HG03095 (cell line): ENCODE results near the gene GPR17.

Experiments used
- ATAC-seq: cut with Tn5 transposase; IDR thresholded peaks from one replicate; pipeline ENCODE4 v1.9.1; 2021; ENCODE audit warnings: moderate library complexity; ENCODE audit not compliant: unreplicated experiment

The GPR17 gene

DNA sequence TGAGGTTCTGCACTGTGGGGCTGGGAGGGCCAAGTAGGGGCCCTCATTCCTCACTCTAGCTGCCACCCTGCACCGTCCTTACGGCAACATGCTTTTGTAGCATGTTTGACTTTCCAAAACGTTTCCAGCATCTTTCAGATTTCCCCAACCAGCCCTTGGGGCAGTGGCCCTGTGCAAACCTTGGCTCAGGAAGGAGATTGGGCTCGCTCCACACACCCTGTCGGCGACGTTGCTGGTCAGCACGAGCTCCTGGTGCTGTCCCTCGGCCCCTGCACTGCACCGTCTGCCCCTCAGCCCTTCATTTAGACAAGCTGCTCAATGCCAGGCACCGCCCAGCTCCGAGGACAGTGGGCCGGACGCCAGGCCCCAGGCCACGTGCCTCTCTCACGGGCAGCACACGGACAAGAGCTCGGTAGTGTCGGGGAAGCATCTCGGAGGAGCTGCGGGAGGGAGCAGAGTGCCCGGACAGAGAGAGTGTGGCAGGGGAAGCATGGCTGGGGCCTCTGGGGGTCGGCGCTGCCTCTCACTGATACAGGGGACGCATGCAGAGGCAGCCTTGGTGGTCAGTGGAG, 6.9 kb downstream of the GPR17 start:
- ATAC-seq = no peak

DNA sequence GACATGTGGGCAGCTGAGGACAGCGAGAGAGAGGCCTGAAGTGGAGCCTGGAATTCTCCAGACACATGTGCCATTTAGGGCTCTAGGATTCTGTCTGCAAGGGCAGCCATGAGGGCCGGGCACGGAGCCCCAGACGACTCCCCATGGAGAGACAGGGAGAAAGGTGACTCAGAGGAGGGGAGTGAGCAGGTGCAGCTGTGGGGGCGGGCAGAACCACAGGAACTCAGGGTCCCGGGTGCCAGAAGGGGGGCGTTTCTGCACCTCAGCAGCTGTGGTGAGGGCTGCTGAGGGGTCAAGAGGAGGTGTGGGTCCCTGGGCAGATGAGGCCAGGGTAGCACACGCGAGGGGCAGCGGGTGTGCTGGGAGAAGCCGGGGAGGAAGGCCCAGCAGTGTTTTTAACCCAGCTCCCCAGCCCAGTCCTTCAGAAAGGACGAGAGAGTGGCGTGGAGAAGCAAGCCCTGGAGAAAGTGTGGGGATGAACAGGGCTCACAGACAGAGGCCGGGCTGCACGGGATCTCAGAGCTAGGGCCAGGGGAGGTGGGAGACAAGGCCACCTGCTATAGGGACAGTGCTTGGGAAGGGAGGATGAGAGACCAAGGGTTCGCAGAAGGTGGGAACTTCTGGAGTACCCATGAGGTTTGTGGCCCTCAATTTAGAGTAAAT, 7.6 kb downstream of the GPR17 start:
- no peak for ATAC-seq

DNA sequence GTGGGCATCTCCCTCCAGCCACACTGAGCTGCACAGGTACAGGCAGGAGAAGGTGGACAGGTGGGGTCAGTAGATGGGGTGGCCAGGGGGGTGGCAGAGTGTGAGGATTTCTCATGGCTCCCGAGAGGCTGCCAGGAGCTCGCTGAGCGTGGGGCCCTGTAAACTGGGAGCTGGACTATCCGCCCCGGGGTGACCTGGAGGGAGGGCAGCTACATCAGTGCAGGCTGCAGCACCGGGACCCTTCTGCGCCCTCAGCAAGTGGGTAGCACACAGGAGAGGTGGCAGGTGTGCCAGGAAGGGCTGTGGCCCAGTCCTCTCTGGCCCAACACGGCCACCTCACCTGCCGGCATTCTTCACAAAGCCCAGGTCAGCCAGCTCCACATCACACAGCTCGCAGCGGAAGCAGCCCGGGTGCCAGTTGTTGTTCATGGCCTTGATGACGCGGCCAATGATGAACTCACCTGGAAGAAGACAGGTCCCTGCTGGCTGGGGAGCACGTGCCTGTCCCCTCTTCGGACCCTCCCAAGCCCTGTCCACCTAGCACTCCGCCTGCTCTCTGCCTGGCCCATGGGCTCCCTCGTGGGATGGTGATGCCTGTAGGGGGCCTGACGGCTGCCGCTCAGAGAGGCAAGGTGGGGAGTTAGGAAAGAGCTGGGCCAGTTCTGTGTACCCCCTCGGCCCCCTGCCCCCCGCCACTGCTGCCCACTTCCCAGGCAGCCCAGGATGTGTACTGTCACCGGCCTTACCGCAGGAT, 8.3 kb downstream of the GPR17 start:
- no peak for ATAC-seq

DNA sequence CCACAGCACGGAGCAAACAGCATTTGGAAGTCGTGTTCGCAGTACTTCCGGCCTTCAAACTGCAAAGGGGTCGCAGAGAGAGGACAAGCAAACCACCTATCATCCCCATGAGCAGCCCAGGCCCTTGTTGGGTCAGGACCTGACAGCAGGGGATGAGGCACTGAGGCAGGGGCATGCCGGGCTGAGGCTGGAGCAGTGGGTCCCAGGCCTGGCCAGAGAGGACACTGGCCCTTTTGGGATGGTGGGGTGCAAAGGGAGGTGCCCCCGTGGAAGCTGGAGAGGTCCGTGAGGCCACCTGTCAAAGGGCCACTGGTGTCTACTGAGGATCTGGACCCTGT, 8.9 kb downstream of the GPR17 start:
- no peak for ATAC-seq

DNA sequence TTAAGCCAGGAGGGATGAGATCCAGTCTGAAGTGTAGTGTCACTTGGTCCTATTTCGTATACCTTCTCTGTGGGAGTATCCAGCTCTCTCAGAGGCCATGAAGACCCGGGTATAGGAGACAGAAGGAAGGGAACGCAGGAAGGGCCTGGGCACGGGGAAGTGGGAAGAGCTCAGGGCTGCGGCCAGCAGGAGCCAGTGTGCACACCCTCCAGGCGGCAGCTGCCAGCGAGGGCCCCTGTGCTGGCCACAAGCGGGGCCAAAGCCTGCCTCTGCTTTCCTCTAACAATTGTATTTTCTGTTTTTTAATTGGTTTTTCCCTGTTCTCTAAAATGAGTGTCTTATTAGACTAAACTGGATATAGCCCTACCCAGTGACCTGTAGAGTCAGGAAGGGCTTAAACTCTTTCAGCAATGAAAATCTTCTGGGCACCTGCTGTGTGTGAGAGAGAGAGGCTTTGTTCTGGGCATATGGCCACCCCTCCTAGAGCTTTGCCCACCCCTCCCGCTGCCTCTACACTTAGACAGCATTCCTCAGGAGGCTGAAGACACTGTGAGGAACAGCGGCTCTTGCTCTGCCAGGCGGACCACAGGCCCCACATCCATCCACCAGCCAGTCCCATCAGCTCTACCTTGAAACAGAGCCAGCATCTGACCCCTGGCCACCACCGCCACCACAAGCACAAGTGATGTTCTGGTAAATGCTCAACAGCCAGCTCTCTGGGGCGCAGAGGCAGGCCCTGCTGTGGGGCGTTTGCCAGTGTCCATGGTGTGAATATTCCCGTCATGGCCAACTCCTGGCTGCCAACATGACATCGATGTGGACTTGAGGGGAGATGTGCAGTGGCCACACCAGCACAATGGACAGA, 9.5 kb downstream of the GPR17 start:
- ATAC-seq = no peak

DNA sequence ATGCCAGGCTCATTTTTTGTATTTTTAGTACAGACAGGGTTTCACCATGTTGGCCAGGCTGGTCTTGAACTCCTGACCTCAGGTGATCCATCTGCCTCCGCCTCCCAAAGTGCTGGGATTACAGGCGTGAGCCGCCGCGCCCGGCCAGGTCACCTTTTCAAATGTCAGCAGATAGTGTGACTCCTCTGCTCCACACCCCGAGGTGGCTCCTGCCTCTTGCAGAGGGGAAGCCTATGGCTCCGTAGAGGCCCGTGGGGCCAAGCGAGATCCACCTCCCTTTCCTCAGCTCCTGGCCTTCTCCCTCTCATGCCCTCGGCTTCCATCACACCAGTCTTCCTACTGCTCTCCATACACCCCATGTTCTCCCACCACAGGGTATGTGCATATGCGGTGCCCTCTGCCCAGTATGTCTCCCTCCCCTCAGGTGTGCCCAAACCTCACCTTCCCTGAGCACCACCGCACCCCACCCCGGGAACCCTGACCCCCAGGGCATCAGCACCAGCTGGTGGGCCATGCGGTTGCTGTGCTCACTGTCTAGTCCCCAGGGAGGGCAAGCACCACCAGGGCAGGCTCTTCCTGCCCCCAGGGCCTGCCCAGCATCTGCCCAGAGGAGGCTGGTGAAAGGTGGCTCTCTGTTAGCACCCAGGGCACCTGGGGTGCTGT, 10.7 kb downstream of the GPR17 start:
- no peak for ATAC-seq

DNA sequence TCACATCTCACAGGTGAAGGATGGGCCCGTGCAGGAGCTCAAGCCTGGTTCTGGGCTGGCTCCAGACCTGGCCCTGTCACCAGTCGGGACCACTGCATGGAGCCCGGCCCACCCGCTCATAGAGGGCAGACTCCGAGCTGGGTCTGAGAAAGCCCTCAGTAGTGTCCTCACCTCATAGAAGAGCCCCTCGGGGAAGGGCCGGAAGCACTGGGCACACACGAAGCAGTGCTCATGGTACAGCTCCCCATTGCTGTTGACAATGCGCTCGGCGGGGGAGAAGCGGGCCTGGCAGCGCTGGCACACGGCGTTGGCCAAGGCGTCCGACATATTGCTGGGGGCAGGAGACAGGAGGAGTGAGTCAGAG, 11.3 kb downstream of the GPR17 start:
- no peak for ATAC-seq

DNA sequence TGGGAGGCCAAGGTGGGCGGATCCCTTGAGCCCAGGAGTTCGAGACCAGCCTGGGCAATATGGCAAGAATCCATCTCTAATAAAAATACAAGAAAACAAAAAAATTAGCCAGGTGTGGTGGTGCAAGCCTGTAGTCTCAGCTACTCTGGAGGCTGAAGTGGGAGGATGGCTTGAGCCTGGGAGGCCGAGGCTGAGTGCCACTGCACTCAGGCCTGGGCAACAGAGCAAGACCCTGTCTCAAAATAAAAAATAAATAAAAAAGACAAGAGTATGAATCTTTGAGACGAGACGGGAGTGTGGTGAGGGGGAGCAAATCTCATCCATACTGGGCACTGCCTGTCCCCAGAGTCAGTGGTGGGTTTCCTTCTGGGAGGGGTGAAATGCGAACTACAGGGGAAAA, 12.2 kb downstream of the GPR17 start:
- no peak for ATAC-seq

DNA sequence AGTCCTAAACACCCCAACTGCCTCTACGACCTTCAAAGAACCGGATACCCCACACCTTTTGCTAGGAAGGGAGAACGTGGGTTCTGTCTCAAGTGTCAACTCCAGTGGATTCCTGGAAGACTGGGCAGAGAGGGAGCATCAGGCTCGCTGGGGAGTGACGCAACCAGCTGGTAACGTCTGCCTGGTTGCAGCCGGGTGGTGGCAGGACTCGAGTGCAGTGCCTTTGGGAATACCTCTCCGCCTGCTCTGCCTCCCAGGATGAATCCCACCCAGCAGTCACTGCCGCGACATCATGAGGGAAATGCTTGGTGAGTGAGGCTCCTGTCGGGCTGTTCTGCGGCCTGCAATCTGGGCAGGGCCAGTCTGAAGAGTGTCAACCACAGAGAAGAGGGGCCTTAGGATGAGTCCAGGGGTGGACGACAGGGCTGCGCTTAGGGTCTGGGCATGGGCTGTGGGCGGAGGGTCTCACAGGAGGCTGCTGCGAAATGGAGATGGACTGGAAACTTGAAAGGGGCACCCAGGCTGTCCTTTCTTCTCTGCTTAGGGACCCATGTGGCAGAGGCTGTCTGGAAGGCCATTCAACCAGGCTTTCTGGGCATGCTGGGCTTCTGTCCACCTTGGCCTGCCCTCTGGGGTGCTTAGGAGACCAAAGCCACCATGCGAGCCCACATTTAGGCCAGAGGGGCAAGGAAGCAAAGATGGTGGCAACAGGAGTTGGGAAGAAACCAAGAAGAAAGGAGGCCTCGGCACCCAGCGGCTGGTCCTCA, 12.9 kb downstream of the GPR17 start:
- ATAC-seq = no peak

DNA sequence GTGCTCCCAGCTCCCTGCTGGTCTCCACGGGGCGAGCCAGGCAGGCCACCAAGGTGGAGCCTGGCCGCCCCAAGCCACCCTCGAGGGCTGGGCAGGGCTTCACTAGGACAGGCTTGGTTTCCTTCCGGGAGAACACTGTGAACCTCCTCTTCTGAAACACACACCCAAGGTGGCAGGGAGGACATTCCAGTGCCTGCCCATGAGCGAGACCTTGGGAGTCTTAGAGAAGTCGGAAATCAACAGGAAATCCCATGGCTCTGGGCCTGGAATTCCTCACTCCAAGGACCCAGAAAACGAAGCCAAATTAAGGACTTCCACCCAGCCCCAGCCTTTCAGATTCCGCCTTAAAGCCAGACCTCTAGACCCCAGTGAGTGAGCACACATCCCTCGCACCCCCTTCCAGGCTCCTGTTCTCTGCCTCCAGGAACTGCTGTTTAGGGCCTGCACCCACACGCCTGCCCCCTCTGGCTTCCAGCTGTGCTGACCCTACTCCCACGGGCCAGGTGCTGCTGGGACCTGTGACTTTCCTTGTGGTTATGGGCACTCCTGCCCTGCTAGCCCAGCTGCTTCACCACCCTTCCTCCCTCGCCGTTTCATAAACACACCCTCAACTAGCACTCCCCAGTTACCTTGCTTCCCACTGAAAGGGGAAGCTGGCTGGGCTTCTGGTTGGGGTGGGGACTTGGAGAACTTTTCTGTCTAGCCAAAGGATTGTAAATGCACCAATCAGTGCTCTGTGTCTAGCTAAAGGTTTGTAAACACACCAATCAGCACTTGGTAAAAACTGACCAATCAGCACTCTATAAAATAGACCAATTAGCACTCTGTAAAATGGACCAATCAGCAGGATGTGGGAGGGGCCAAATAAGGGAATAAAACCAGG, 13.7 kb downstream of the GPR17 start:
- ATAC-seq = no peak

DNA sequence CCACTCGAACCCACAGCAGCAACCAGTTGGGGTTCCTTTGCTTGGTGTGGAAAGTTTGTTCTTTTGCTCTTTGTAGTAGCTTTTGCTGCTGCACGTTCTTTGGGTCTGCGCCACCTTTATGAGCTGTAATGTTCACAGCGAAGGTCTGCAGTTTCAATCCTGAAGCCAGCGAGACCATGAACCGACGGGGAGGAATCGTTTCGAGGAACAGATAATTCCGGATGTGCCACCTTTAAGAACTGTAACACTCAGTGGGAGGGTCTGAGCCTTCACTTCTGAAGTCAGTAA, 14.3 kb downstream of the GPR17 start:
- no peak for ATAC-seq

DNA sequence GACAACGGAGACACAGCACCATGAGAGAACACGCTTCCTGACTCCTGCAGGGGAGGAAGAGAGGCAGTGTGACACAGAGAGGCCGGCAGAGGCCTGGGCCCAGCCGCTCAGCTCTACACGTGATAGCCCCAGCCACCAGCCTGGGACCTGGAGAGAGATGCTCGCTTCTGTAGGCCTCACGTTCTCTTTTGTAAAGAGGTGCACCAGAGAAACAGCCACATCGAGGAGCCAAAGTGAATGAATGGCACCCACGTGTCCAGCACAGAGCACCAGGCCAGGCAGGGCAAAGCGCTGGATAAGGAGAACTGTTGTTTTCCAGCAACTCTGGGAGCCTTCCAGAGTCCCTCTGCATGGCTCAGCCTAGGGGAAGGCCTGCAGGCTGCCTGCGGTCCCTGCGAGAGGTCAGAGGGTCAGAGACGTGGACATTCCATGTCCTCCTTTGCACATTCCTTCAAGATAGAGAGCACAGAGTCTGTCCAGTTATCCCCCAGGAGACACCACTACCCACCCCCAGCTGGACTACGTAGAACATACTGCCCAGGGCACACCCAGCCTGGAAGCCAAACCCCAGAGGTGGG, 15.2 kb downstream of the GPR17 start:
- no peak for ATAC-seq

DNA sequence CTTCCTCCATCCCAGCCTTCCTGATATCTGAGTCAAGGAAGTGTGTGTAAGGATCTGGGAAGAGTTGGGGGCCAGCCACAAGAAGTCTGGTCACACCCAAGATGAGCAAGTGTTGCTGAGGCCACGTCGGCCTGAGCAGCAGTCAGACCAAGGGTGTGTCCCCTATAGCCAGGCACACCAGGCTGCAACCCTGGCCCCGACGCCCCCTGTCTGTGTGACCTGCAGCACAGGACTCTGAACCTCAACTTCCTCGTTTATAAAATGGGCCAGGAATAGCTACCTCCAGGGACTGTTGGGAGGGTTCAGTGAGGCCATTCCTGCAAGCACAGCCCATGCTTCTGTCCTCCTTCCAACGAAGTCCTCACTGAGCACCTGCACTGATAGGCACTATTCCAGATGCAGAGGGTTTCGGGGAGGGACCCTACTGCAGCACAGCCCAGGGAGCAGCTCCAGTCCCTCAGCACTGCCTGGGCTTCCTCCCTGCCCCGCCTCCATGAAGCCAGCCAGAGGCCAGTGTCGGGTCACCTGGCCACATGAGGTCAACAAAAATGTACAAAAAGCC, 16.1 kb downstream of the GPR17 start:
- no peak for ATAC-seq

DNA sequence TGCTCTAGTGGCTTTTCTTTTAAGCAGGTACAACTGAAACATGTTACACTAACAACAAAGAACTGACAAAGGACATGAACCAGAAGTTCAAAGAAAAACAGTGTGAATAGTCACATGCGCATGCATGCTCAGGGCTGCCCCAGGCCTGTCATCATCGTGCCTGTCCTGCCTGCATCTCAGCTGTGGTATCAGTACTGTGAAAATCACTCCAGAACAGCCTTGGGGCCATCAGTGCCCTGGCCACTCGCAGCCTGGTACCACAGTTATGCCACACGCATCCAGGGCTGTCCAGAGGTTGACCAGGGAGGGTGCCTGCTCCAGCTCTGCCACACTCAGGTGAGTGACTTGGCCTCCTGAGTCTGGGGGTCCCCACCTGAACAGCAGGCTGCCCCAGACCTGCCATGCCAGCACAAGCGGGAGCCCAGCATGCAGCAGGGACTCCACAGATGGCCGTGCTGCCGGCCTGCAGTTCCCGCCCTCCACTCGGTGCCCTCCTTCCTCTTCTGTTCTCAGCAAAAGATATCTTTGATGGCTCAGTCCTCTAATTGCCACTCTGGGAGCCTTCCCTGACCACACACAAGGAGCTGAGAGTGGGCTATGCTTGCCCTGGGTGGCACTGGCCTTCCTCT, 17.1 kb downstream of the GPR17 start:
- no peak for ATAC-seq

DNA sequence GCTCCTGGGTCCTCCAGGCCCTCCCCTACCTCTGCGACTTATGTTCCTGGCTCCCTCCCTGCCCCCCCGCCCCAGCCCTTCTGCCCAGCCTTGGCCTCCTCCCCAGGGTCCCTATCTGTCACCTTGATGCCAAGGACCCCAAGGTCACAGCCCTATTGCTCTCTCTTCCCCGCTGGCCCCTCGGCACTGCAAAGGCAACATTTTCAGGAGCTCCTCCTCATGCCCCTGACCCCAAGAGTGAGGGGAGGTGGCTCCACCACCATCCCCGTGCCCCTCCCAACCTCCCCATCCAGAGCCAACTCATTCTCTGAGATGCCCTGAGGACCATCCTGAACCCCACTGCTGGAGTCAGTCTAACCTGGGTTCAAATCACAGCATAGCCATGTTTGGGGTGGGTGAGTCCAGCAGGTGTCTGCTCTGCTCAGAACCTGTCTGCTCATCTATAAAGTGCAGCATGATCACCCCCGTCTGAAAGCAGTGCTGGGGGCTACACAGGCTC, 17.7 kb downstream of the GPR17 start:
- ATAC-seq = no peak

DNA sequence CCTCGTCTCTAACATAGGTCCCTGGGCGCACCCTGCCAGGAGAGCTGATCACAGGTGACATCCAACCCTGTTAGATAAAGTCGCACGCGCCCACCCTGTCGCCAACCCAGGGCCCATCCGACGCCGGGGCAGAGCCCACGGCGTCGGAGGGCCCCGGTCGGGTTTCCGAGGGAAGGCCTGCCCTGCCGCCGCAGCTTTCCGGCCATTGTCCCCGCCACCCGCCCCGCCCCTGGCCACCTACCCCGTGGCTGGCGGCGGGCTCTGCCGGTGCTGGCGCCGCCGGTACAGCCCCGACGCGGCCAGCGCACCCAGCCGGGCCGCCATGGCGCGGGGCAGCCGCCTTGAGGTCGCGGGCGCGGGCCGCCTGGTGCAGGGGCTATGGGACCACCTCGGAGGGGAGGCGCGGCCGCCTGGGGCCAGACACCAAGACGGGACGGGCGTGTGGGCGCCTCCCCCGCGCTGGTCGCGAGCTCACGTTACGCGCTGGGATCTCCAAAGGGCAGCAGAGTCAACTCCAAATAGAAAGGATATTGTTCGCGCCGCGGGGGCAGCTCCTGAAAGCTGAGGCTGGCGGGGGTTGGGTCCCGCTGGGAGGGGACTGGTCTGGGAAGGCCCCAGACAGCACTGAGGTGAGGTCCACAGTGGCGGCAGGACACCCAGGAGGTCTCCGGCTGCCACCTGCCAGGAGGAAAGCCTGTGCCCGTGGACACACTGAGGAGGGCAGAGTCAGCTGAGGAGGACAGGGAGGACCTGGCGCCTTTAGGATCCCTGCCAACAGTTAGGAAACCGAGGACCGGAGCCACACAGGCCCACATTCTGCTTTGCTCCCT, 18.3 kb downstream of the GPR17 start:
- ATAC-seq = no peak

DNA sequence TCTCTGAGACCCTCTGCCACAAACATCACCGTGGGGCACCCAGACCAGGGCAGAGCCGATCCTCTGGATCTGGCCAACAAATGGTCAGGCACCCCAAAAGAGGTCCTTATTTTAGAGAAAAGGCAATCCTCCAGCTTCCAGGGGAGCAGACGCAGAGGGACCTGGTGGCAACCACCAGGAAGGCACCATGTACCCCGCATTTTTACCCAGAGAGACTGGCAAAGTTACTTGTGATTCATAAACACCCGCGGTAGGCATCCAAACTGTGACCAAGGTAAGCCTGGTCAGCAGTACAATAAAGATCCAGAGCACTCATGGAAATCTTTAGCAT, 18.9 kb downstream of the GPR17 start:
- ATAC-seq = no peak
